A549 (cell line): ENCODE measurements around the gene DUSP9. TPM values are rescaled to one million over a fixed set of nuclear protein-coding genes. Genes with fewer than 3 reads are reported as not detected.

Source experiments
- ATAC-seq, 2 experiments: fragments of 200-7000 bp in 1 of 2; fragments of >200 bp in 1 of 2; cut with Nextera tagmentation in 1 of 2; cut with Tn5 transposase in 1 of 2; 3 replicates each; pipeline versions ENCODE4 v1.8.0 to v1.9.1; 2018 to 2020; ENCODE audit warnings: mild to moderate bottlenecking in 1 of 2, moderate library complexity in 1 of 2
- CTCF ChIA-PET: fragments of 300-600 bp; sonication (Branson Sonifier 250); formaldehyde crosslinking; extraction: SDS; loops from one replicate; lab custom pipeline; 2021; ENCODE audit warnings: antibody characterized with exemption, inconsistent platforms; lab: Yijun Ruan, JAX
- POLR2A ChIA-PET: fragments of 350-600 bp; formaldehyde crosslinking; extraction: SDS; loops from one replicate; lab custom pipeline; 2021; ENCODE audit warnings: antibody characterized with exemption, inconsistent platforms; lab: Yijun Ruan, JAX
- DNase-seq, 2 experiments: peaks; one replicate each; pipeline versions ENCODE4 v3.0.0 to v3.0.0-alpha.2; 2011 to 2016; ENCODE audit warnings: low read depth in 1 of 2, low spot score in 1 of 2
- FAIRE-seq: peaks from 2 replicates; lab custom pipeline; 2011; peaks lifted over from hg19 to GRCh38; lab: Jason Lieb, UNC
- H3K27ac ChIP-seq, 2 experiments: fragments of >200 bp; sonication (Bioruptor Twin); formaldehyde crosslinking; 3 replicates each; pipeline ENCODE4 v1.5.1; 2016 to 2017
- H3K4me1 ChIP-seq: fragments of >200 bp; sonication (Bioruptor Twin); formaldehyde crosslinking; 3 replicates; pipeline ENCODE4 v1.6.1; 2016
- H3K4me2 ChIP-seq: fragments of >200 bp; sonication (Bioruptor Twin); formaldehyde crosslinking; 3 replicates; pipeline ENCODE4 v1.6.1; 2016
- H3K4me3 ChIP-seq: fragments of >200 bp; sonication (Bioruptor Twin); formaldehyde crosslinking; 3 replicates; pipeline ENCODE4 v1.5.1; 2016
- H3K9me3 ChIP-seq: fragments of >200 bp; sonication (Bioruptor Twin); formaldehyde crosslinking; 3 replicates; pipeline ENCODE4 v1.6.1; 2016
- CBX8 ChIP-seq: fragments of 200-600 bp; sonication (generic); IDR thresholded peaks from 2 replicates; pipeline ENCODE4 v1.6.1; 2016
- CHD4 ChIP-seq: fragments of 200-600 bp; sonication (generic); IDR thresholded peaks from 2 replicates; pipeline ENCODE4 v1.6.1; 2016; ENCODE audit warnings: antibody characterized with exemption, mild to moderate bottlenecking, borderline replicate concordance
- CTCF ChIP-seq: fragments of >200 bp; sonication (Bioruptor Twin); formaldehyde crosslinking; IDR thresholded peaks from 3 replicates; pipeline ENCODE4 v1.5.1; 2016
- EHMT2 ChIP-seq: fragments of 200-600 bp; sonication (generic); IDR thresholded peaks from 2 replicates; pipeline ENCODE4 v1.6.1; 2016; ENCODE audit warnings: antibody characterized with exemption, low read depth, mild to moderate bottlenecking, moderate library complexity
- KDM5A ChIP-seq: fragments of 200-600 bp; sonication (generic); IDR thresholded peaks from 2 replicates; pipeline ENCODE4 v1.6.1; 2016; ENCODE audit warnings: antibody characterized with exemption, mild to moderate bottlenecking
- MYC ChIP-seq: IDR thresholded peaks from 2 replicates; pipeline ENCODE4 v1.6.1; 2012; ENCODE audit warnings: mild to moderate bottlenecking, inconsistent platforms, low read length, improper control_type of control experiment, borderline replicate concordance
- SMC3 ChIP-seq: fragments of >200 bp; sonication (Bioruptor Twin); formaldehyde crosslinking; IDR thresholded peaks from 3 replicates; pipeline ENCODE4 v1.6.1; 2018; ENCODE audit warnings: inconsistent platforms
- TFCP2L1 ChIP-seq: fragments of 250-450 bp; sonication (Bioruptor Pico); IDR thresholded peaks from 2 replicates; pipeline ENCODE4 v1.5.0; 2021; ENCODE audit warnings: mild to moderate bottlenecking
- ZC3H11A ChIP-seq: fragments of 450-650 bp; IDR thresholded peaks from 2 replicates; pipeline ENCODE4 v1.6.1; 2014; ENCODE audit warnings: antibody characterized with exemption, mild to moderate bottlenecking
- WGBS: methylation state at CpG from one replicate; pipeline ENCODE4 v1.1.6; 2017; ENCODE audit errors: missing lambda C conversion rate; 5-methylcytosine and 5-hydroxymethylcytosine counted together
- polyA plus RNA-seq, 4 experiments: library from polyadenylated mRNA; depleted of rRNA in 3 of 4; stranded (reverse); fragments of >200 nt; fragmentation: RNase III in 1 of 4; extraction: RNeasy Plus Mini Kit Qiagen cat#74134 plus additional on column Dnase treatment in 1 of 4; gene quantifications; 2 replicates in 3 of 4; 3 replicates in 1 of 4; pipeline ENCODE4 v1.2.3, GENCODE V29; 2011 to 2017
- TF ChIP-seq, protein P1 (sequence below): fragments of 250-450 bp; sonication (Bioruptor Pico); IDR thresholded peaks from 2 replicates; pipeline ENCODE4 v1.5.0; 2021; ENCODE audit warnings: mild to moderate bottlenecking, moderate library complexity, borderline replicate concordance
- TF ChIP-seq, protein P2 (sequence below): IDR thresholded peaks from 2 replicates; pipeline ENCODE4 v1.6.1; 2012
- TF ChIP-seq, protein P3 (sequence below): fragments of 200-600 bp; sonication (generic); IDR thresholded peaks from 2 replicates; pipeline ENCODE4 v1.6.1; 2016; ENCODE audit warnings: antibody characterized with exemption, mild to moderate bottlenecking, moderate library complexity
- TF ChIP-seq, protein P4 (sequence below): IDR thresholded peaks from 2 replicates; pipeline ENCODE4 v1.6.1; 2012; ENCODE audit warnings: low read depth, borderline replicate concordance

The DUSP9 gene
- polyA plus RNA-seq, 2 of the 4 experiments (the other 2 are of a cell fraction), result 0.75 to 1.6 TPM

DNA sequence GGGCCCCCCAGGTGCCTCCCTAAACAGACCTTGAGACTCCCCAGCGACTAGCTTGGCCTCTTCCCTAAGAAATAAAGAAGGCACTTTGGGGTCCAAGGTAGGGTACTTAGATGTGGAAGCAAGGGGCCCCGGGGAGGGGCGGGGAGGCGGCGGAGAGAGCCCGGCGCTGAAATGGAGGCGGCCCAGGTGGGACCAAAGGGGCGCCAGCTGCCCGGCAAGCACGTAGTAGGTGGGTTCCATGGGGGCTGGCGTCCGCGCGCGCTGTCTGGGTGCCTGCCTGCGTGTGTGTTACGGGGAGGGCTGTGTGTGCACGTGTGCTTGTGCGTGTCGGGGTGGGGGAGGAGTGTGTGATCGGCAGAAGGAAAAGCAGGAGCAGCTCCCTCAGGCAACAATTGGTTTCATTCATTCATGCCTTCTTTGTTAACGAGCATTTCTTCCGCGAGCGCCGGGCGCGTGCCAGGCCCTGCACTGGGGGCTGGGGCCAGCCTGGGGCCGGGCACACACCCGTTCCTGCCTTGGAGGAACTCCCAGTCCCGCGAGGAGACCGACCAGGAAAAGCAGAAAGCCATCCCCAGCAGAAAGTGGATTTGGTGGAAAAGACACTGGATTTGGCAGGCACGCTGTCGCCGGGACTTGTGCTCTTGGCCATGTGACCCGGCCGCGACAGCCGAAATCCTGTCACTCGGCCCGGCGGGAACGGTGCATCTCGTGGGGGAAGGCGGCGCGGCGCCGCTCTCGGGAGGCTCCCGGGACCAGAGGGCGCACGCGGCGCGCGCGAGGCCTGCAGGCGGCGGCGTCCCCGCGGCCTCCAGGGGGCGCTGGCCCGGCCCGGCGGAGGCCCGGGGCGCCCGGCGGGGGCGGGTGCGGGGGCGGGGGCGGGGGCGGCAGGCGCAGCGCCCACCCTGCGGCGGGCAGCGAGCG, 3.3 kb upstream of the DUSP9 start:
- Histone ChIP-seq H3K4me3 (peak overlapping the region; percentile 59), H3K4me1 (peaks cover 31% of the 10 kb centered on the region; the same call in 2 of the 3 replicates), H3K9me3 (no peaks in the 10 kb centered on the region), H3K27ac (peak overlapping the region; percentile 65 to 88), H3K4me2 (peak overlapping the region; percentile 96)
- POLR2A ChIA-PET, result no interaction called here
- peak; percentile 58 to 61; a peak in 5 of 6 replicates for ATAC-seq
- CTCF ChIA-PET, result interaction anchor here (0.6 to 5.3 kb wide), 29 partner anchors 8 to 104 kb away, joined by 3 to 58 read pairs (median 4); partner anchors contain the start of genes CCNQ and PNCK
- peak; percentile 43 to 44 for DNase-seq
- TF ChIP-seq SMC3 (no peak), MYC (0 out of 2 replicates have a peak, but pooled peaks have one; percentile 27), CBX8 (0 out of 2 replicates have a peak, but pooled peaks have one; percentile 42), CHD4 (no peak), ZC3H11A (no peak), CTCF (peak; percentile 58), EHMT2 (no peak), TFCP2L1 (no peak), KDM5A (no peak)
- TF ChIP-seq, protein P1, sequence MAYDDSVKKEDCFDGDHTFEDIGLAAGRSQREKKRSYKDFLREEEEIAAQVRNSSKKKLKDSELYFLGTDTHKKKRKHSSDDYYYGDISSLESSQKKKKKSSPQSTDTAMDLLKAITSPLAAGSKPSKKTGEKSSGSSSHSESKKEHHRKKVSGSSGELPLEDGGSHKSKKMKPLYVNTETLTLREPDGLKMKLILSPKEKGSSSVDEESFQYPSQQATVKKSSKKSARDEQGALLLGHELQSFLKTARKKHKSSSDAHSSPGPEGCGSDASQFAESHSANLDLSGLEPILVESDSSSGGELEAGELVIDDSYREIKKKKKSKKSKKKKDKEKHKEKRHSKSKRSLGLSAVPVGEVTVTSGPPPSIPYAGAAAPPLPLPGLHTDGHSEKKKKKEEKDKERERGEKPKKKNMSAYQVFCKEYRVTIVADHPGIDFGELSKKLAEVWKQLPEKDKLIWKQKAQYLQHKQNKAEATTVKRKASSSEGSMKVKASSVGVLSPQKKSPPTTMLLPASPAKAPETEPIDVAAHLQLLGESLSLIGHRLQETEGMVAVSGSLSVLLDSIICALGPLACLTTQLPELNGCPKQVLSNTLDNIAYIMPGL (CRISPR knock-in tag), result no peak
- TF ChIP-seq, protein P2, sequence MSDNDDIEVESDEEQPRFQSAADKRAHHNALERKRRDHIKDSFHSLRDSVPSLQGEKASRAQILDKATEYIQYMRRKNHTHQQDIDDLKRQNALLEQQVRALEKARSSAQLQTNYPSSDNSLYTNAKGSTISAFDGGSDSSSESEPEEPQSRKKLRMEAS, result peak; percentile 43
- TF ChIP-seq, protein P3, sequence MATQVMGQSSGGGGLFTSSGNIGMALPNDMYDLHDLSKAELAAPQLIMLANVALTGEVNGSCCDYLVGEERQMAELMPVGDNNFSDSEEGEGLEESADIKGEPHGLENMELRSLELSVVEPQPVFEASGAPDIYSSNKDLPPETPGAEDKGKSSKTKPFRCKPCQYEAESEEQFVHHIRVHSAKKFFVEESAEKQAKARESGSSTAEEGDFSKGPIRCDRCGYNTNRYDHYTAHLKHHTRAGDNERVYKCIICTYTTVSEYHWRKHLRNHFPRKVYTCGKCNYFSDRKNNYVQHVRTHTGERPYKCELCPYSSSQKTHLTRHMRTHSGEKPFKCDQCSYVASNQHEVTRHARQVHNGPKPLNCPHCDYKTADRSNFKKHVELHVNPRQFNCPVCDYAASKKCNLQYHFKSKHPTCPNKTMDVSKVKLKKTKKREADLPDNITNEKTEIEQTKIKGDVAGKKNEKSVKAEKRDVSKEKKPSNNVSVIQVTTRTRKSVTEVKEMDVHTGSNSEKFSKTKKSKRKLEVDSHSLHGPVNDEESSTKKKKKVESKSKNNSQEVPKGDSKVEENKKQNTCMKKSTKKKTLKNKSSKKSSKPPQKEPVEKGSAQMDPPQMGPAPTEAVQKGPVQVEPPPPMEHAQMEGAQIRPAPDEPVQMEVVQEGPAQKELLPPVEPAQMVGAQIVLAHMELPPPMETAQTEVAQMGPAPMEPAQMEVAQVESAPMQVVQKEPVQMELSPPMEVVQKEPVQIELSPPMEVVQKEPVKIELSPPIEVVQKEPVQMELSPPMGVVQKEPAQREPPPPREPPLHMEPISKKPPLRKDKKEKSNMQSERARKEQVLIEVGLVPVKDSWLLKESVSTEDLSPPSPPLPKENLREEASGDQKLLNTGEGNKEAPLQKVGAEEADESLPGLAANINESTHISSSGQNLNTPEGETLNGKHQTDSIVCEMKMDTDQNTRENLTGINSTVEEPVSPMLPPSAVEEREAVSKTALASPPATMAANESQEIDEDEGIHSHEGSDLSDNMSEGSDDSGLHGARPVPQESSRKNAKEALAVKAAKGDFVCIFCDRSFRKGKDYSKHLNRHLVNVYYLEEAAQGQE, result peak; percentile 45; the same call in 1 of the 2 replicates
- TF ChIP-seq, protein P4, sequence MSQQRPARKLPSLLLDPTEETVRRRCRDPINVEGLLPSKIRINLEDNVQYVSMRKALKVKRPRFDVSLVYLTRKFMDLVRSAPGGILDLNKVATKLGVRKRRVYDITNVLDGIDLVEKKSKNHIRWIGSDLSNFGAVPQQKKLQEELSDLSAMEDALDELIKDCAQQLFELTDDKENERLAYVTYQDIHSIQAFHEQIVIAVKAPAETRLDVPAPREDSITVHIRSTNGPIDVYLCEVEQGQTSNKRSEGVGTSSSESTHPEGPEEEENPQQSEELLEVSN, result peak; percentile 78
- no peak for FAIRE-seq
- 0% methylated on average over 4 of the region's 84 CpGs for WGBS
